Left forelimb (tissue), 1 donor: Measurements from ENCODE around the gene PDE3B.
"Not testable (repeated sequence)": the region's sequence is repeated elsewhere in the genome, so short reads cannot be mapped to it uniquely, and the experiment has no call there.

Source experiments
- DNase-seq: peaks from one replicate; pipeline ENCODE4 v3.0.0-alpha.2; 2018; ENCODE audit warnings: low spot score

The PDE3B gene

DNA sequence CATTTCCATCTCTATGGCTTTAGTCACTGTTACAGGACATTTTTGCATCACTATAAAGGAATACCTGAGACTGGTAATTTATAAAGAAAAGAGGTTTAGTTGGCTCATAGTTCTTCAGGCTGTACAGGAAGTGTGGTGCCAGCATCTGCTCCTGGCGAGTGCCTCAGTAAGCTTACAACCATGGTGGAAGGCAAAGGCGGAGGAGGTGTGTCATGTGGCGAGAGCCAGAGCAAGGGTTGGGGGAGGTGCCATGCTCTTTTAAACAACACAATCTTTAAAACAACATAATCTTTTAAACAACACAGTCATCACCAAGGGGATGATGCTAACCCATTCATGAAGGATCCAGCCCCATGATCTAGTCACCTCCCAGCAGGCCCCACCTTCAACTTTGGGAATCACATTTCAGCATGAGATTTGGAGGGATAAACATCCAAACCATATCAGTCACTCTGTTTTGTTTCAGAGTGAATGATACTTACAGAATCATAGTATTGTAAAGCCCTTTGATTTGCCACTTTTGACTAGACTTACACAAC is 103.3 kb downstream of the PDE3B start:
- DNase-seq: no peak

DNA sequence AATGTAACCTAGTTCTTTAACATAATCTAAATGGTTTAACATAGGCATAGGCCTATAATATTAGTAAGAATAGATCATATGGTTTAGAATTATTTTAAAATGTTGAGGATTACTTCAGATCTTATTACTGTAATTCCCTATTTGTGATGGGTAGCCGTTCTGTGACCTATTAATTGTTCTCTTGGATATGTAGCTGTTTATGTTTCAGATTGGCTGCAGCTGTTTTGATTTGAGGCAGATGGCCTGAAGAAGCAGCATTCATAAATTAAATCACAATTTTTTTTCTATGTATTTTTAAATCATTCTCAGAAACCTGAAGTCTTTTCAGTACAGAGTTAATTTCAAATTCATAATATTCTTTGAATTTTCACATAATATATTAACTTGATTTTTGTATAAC is 104.5 kb downstream of the PDE3B start:
- DNase-seq: no peak

DNA sequence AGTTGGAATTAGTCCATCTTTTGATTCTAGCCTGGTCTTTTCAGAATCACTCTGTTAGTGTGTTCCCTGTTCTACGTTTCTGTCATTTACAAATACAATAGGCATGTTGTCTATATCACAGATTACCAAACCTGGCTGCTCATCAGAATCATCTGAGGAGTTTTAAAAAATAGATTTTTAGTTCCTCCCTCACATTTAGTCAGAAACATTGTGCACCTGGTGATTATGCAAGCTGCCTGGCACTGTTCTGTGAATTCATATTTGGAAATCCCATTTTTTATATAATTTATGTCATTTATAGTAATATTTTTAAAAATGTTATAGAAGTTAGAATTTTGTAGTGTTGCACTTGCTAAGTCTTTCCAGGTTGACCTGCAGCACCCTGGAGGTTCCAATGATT is 107.3 kb downstream of the PDE3B start:
- DNase-seq: no peak

GRCh38 chr11:14751975-14752407 is 108.4 kb downstream of the PDE3B start:
- DNase-seq: no peak

DNA sequence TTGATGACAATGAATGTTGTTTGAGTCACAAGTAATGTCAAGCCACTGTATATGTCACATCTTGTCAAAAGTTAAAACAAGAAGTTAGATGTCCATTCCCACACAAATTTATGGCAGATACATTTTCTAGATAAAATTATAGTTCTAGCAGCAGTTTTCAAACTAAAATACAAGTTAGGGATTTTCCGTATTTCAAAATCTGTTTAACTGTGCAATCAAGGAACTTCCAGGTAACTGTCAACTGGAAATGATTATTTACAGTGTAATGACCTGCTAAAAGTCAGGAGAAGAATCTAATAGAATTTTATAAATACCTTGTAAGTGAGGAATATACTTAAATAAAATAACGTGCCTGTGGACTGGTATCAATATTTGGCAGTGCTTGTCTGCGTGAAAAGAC is 111.5 kb downstream of the PDE3B start:
- no peak for DNase-seq

DNA sequence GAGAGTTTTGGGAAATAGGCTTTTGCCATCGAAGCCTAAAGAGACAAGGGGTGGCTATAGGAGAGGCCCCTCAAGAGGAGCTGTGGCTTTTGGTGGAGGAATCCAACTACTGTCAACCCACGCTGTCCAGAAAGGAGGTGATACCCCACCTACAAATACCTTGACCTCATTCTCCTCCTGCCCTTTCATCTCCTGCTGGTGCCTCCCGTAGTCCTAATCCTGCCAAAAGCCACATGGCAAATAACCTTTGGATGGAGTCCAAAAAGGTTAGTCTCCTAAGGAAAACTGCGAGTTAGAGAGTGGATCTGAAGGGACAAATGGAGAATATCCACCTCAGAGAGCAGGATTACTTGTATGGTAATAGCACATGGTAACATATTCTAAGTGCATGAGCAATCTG is 112.7 kb downstream of the PDE3B start:
- DNase-seq: no peak

DNA sequence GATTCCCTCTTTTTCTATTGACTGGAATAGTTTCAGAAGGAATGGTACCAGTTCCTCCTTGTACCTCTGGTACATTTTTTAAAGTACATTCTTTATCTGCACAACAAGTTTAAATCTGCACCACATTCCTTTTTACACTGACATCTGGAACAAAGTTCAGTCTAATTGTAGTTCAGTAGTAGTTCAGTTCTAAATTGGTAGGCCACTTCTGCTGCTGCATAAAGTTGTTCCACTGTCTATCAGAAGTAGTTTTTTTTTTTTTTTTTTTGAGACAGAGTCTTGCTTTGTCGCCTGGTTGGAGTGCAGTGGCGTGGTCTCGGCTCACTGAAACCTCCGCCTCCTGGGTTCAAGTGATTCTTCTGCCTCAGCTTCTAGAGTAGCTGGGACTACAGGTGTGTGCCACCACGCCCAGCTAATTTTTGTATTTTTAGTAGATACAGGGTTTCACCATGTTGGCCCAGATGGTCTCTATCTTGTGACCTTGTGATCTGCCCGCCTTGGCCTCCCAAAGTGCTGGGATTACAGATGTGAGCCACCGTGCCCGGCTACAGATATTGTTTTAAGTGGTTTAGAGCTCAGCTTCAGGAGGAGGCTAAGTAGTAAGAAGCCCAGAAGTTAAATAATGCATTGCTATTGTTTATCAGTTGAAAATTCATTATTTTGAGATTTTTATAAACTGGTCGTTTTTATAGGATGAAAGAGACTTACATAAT is 115.9 kb downstream of the PDE3B start:
- DNase-seq: not testable (repeated sequence)

- no peak for DNase-seq
Measured at GRCh38 chr11:14764179-14764578, 120.6 kb downstream of the PDE3B start.

GRCh38 chr11:14764579-14765527 is 121.2 kb downstream of the PDE3B start:
- DNase-seq: no peak

GRCh38 chr11:14766585-14766984 is 123.0 kb downstream of the PDE3B start:
- no peak for DNase-seq

- no peak for DNase-seq
Measured at GRCh38 chr11:14768526-14769188, 125.1 kb downstream of the PDE3B start.

DNA sequence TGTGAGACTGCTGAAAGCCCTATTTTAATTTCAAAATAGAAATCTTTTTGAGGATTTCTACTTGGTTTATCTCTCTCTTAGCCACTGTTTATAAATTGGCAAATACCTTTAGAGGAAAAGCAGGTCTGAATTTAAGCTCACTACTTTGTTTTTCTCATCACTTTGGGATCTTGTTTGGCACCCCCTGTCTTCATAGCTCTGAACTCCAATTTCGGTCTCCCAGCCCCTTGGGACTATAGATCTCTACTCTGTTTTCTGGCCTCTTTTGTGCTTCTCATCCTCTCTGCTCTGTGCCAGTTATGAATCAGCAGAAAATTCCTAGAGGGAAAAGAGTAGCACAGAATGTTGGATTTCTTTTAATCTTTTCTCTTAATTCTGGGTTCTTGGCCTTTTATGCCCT is 130.2 kb downstream of the PDE3B start:
- DNase-seq: no peak

- DNase-seq: no peak
Measured at GRCh38 chr11:14774721-14775120, 131.1 kb downstream of the PDE3B start.

GRCh38 chr11:14775897-14776296 is 132.3 kb downstream of the PDE3B start:
- no peak for DNase-seq

- DNase-seq: not testable (repeated sequence)
Measured at GRCh38 chr11:14778460-14778859, 134.9 kb downstream of the PDE3B start.

- DNase-seq: no peak
Measured at GRCh38 chr11:14783788-14784187, 140.2 kb downstream of the PDE3B start.

GRCh38 chr11:14784230-14784629 is 140.6 kb downstream of the PDE3B start:
- no peak for DNase-seq

DNA sequence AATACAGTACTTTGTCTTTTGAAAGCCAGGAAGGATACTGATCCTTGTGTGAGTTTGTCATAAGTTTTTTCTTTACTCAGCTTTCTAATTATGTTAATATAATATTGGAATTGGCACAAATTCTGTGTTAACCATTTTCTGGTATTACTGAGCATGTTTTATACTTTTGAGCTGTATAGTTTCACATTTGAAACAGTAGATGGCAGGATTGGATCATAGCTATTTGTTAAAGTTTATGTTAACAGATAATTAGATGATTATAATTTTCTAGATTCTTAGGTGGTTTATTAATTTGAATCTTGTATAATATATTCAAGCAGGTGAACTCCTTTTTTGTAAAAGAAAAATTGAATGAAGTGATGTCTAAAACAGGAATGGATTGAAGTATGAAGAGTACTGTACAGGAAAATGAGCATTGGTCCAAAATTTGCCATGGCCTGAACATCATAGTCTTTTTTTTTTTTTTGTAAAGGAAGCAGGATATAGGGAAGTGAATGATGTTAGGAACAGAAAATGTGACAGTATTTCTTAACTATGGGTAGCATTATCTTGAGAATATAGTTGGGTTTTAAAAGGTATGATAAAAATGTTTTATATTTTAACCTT is 146.4 kb downstream of the PDE3B start:
- DNase-seq: no peak

- DNase-seq: no peak
Measured at GRCh38 chr11:14793546-14793945, 149.9 kb downstream of the PDE3B start.

DNA sequence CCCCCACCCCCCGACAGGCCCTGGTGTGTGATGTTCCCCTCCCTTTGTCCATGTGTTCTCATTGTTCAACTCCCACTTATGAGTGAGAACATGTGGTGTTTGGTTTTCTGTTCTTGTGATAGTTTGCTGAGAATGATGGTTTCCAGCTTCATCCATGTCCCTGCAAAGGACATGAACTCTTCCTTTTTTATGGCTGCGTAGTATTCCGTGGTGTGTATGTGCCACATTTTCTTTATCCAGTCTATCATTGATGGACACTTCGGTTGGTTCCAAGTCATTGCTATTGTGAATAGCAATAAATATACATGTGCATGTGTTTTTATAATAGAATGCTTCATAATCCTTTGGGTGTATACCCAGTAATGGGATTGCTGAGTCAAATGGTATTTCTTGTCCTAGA is 152.4 kb downstream of the PDE3B start:
- not testable (repeated sequence) for DNase-seq

DNA sequence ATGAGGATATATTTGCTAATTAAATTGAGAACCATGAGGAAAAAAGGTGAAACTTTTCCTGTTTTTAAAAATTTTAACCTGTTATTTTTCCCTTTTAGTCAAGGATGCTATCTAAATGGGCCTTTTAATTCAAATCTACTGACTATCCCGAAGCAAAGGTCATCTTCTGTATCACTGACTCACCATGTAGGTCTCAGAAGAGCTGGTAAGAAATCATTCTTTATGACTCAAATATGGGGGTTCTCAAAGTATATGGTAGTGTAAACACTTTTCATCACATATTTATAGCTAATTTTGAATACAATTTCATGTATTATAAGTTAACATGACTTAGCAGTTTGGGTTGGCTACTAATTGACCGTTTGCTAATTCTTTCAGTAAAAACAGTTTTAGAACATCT is 160.2 kb downstream of the PDE3B start:
- no peak for DNase-seq

DNA sequence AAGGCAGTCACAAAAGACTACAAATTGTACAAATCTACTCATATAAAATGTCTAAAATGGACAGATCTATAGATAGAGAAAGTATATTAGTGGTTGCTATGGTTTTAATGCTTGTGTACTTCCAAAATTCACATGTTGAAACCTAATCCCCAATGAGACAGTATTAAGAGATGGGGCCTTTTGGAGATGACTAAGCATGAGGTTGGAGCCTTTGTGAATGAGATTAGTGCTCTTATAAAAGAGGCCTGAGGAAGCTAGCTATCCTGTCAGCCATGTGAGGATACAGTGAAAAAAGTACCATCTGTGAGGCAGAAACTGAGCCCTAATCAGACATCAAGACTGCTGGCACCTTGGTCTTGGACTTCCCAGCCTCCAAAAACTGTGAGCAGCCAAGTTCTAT is 165.9 kb downstream of the PDE3B start:
- DNase-seq: no peak
